SJCRH30 (cell line): ENCODE data around the gene ANKK1. TPM values are rescaled to one million over a fixed set of nuclear protein-coding genes. Genes with fewer than 3 reads are reported as not detected.

Experiments
- DNase-seq, 2 experiments: peaks; one replicate each; pipeline ENCODE4 v3.0.0-alpha.2; 2015 to 2020
- H3K27ac ChIP-seq: fragments of 250-450 bp; sonication (Bioruptor Pico); 2 replicates; pipeline ENCODE4 v1.5.1; 2020; ENCODE audit warnings: mild to moderate bottlenecking, moderate library complexity
- H3K27me3 ChIP-seq: fragments of 250-450 bp; sonication (Bioruptor Pico); 2 replicates; pipeline ENCODE4 v1.5.1; 2020; ENCODE audit warnings: mild to moderate bottlenecking, moderate library complexity
- H3K36me3 ChIP-seq: fragments of 250-450 bp; sonication (Bioruptor Pico); 2 replicates; pipeline ENCODE4 v1.5.1; 2020; ENCODE audit warnings: mild to moderate bottlenecking, moderate library complexity
- H3K4me1 ChIP-seq: fragments of 250-450 bp; sonication (Bioruptor Pico); 2 replicates; pipeline ENCODE4 v1.5.1; 2020; ENCODE audit warnings: mild to moderate bottlenecking, moderate library complexity
- H3K4me3 ChIP-seq: fragments of 250-450 bp; sonication (Bioruptor Pico); 2 replicates; pipeline ENCODE4 v1.5.1; 2020; ENCODE audit warnings: mild to moderate bottlenecking, moderate library complexity
- H3K9me3 ChIP-seq: fragments of 250-450 bp; sonication (Bioruptor Pico); replicated peaks from 2 replicates; pipeline ENCODE4 v1.5.1; 2020; ENCODE audit warnings: mild to moderate bottlenecking, moderate library complexity
- total RNA-seq: library from RNA; depleted of rRNA; stranded (reverse); fragments of >200 nt; shearing (Covaris generic); gene quantifications from 2 replicates; pipeline ENCODE4 v1.2.3, GENCODE V29; 2014

ANKK1 gene
- total RNA-seq, 1 experiment from 2014 or later = not detected

DNA sequence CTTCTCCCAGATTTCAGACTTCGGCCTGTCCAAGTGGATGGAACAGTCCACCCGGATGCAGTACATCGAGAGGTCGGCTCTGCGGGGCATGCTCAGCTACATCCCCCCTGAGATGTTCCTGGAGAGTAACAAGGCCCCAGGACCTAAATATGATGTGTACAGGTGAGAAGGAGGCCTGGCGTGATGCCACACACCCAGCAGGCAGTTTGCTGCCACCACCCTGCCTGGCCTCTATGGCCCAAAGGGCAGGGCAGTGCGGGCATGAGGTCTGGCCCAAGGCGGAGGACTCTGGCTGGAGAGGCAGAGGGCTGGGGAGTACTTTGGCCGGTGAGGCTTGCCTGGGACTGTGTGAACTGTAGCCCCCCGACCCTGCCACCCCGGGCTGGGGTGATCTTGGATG, 7.3 kb downstream of the ANKK1 start:
- H3K4me3 ChIP-seq = no peak overlapping the region
- DNase-seq = no peak
- H3K27ac ChIP-seq = no peak overlapping the region
- no peaks in the 10 kb centered on the region for H3K9me3 ChIP-seq
- H3K36me3 ChIP-seq = no peaks in the 10 kb centered on the region
- no peaks in the 10 kb centered on the region for H3K27me3 ChIP-seq
- H3K4me1 ChIP-seq = no peaks in the 10 kb centered on the region

DNA sequence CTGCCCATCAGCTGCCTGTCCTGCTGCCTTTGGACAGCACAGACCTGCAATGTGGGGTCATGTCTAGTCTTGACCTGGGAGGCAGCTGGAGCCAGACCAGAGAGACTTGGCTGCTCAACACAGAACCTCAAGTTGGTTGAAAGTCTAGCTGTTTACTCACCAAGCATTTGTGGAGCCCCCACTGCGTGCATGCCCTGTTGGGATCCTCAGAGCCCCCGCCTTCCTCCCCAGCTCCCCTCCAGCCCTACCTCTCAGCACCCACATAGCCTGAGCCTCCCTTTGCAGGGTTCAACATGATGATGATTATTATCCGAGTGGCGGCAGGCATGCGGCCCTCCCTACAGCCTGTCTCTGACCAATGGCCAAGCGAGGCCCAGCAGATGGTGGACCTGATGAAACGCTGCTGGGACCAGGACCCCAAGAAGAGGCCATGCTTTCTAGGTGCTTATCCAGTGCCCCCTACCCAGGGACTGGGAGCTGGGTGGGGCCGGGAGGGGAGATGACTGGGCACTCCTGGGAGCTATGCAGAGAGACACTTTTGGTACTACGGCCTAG, 8.3 kb downstream of the ANKK1 start:
- H3K36me3 ChIP-seq = no peaks in the 10 kb centered on the region
- no peaks in the 10 kb centered on the region for H3K4me1 ChIP-seq
- H3K9me3 ChIP-seq = no peaks in the 10 kb centered on the region
- no peak overlapping the region for H3K27ac ChIP-seq
- no peaks in the 10 kb centered on the region for H3K27me3 ChIP-seq
- DNase-seq = no peak
- no peak overlapping the region for H3K4me3 ChIP-seq

DNA sequence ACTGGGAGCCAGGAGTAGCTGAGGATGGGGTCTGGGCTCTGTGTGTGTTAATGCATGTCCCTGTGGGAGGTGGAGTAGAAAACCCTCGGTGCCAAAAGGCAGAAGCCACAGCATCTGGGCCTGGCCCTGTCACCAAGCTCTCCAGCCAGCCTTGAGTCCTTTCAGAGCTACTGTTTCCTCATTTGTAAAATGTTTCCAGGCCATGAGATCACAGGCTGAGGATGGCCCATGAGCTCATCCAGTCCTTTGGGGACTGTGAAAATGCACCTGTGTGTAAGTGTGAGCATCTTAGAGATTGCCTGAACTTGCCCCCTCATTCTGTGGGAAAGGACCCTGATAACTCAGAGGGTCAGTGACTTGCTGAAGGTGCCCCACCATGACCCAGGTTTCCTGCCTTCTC, 9.1 kb downstream of the ANKK1 start:
- Histone ChIP-seq H3K9me3 (no peaks in the 10 kb centered on the region), H3K27ac (no peak overlapping the region), H3K4me1 (no peaks in the 10 kb centered on the region), H3K4me3 (no peak overlapping the region), H3K27me3 (no peaks in the 10 kb centered on the region), H3K36me3 (no peaks in the 10 kb centered on the region)
- DNase-seq = no peak

DNA sequence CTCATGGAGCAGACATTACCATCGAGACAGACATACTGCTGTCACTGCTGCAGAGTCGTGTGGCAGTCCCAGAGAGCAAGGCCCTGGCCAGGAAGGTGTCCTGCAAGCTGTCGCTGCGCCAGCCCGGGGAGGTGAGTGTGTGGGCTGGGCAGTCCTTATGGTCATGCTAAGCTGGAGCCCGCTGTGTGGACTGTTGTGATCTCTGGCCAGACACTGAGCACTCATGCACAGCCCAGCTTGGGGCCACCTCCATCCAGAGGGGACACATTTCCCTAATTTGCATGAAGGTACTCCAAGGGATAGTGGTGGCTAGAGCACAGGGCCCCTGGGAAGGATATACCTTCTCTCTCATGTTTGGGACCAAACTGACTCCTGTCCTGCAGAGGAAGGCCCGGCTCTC, 9.6 kb downstream of the ANKK1 start:
- H3K36me3 ChIP-seq = no peaks in the 10 kb centered on the region
- H3K27ac ChIP-seq = no peak overlapping the region
- no peaks in the 10 kb centered on the region for H3K27me3 ChIP-seq
- DNase-seq = no peak
- H3K4me1 ChIP-seq = no peaks in the 10 kb centered on the region
- H3K9me3 ChIP-seq = no peaks in the 10 kb centered on the region
- no peak overlapping the region for H3K4me3 ChIP-seq

DNA sequence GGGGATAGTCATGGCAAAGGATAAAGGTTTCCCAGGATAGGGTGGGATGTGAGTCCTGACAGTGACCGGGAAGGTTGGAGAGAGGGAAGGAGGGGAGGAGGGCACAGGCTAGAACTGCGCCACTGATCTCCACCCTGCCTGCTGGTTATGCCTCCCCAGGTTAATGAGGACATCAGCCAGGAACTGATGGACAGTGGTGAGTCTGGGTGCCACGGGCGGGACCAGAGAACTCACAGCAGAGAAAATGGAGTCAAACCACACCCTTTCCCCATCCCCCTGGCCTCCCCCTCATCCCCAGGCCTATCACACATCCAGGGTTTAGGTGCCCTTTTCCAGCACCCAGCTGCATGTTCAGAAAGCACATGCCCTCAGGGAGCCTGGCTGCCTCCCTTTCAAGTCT, 10.2 kb downstream of the ANKK1 start:
- H3K36me3 ChIP-seq = no peaks in the 10 kb centered on the region
- H3K4me3 ChIP-seq = no peak overlapping the region

DNA sequence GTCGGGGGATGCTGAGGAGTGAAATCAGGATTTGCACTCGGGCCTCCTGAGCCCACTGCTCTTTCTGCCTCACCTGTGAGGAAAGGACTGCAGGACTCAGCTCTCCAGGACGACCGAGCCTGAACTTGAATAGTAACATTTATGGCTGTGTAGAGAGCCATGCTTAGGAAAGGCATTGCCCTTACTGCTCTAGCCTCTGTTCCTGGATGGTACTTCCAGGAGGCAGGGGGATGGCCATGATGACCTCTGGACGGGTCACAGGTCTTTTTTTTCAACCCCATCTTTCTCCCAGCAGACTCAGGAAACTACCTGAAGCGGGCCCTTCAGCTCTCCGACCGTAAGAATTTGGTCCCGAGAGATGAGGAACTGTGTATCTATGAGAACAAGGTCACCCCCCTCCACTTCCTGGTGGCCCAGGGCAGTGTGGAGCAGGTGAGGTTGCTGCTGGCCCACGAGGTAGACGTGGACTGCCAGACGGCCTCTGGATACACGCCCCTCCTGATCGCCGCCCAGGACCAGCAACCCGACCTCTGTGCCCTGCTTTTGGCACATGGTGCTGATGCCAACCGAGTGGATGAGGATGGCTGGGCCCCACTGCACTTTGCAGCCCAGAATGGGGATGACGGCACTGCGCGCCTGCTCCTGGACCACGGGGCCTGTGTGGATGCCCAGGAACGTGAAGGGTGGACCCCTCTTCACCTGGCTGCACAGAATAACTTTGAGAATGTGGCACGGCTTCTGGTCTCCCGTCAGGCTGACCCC, 11.3 kb downstream of the ANKK1 start:
- no peak overlapping the region for H3K4me3 ChIP-seq
- H3K27ac ChIP-seq = no peak overlapping the region
- no peaks in the 10 kb centered on the region for H3K36me3 ChIP-seq
- DNase-seq = no peak
- no peaks in the 10 kb centered on the region for H3K27me3 ChIP-seq
- H3K4me1 ChIP-seq = no peaks in the 10 kb centered on the region
- no peaks in the 10 kb centered on the region for H3K9me3 ChIP-seq

More for the DNA sequence above, 10.2 kb downstream of the ANKK1 start:
- no peak for DNase-seq
- H3K9me3 ChIP-seq = no peaks in the 10 kb centered on the region
- H3K27ac ChIP-seq = no peak overlapping the region
- no peaks in the 10 kb centered on the region for H3K4me1 ChIP-seq
- H3K27me3 ChIP-seq = no peaks in the 10 kb centered on the region

DNA sequence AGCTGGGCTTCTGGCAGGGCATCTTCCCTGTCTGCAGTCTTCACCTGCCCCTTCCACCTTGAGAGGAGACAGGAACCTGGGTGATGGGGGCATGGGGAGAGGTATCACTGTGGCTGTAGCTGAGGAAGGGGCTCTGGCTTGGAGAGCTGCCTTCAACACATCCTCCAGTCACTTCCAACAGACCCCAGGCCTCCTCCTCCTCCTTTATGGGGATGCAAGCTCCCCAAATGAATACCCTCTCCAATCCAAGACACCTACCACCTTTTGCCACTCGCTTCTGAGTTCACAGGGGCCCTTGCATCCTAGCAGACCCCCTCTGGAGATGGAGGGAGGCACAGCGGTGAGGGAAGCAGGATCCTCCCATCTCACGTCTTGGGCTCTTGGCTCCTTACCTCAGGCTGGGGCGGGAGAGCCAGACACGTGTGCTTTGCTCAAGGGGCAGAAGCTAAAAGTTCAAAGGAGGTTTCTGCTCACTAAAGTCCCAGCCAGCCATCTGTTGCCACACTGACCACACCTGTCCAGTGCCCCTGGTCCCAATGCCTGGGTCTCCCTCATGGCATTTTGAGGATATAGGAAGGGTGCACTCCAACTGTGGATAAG, 13.2 kb downstream of the ANKK1 start:
- Histone ChIP-seq H3K4me1 (no peaks in the 10 kb centered on the region), H3K4me3 (no peak overlapping the region), H3K36me3 (no peaks in the 10 kb centered on the region), H3K9me3 (no peaks in the 10 kb centered on the region), H3K27ac (no peak overlapping the region), H3K27me3 (no peaks in the 10 kb centered on the region)
- no peak for DNase-seq

DNA sequence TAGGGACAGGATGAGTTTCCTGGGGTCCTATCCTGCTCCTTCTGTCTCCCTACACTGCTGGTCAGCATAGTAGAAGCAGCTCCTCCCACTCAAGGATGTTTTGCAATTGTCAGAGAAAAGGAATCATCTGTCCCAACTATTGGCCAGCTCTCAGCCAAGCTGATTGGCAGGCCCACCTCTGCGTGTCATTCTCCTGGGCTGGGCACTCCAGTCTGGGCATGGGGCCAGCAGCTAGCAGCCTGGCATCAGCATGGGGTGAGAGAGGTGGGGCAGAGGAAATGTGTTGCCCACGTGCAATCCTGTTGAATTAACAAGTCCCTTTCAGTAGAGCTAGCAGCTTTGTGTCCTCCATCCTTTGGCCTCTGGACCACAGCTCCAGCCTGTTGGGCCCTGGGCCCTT, 14.1 kb downstream of the ANKK1 start:
- Histone ChIP-seq H3K36me3 (no peaks in the 10 kb centered on the region), H3K4me3 (no peak overlapping the region), H3K27me3 (no peaks in the 10 kb centered on the region), H3K9me3 (no peaks in the 10 kb centered on the region), H3K27ac (no peak overlapping the region), H3K4me1 (no peaks in the 10 kb centered on the region)
- DNase-seq = no peak

DNA sequence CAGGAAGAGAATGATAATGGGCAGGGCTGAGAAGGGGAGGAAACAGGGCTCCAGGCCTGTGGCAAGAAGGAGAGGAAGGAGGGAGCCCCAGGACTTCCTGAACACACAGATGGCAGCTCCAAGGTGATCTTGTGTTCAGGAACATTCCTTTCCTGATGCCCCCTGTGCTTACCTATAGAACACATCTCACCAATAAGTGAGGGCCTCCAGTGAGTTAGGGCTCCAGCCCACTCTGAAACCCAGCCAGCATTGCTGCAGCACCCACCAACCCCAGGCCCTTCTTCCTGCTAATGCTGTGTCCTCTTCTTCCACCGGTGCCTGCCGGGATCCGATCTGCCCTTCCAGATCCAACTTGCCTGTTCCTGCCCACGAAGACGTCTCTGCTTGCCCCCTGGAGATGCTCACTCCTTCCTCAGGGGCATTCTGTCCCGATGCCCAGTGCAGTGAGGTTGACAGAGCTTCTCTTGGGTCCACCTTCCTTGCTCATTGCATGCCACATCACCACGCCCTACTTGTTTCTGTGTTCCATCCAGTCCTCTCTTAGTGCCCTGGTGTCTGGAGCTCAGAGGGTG, 17.4 kb downstream of the ANKK1 start:
- Histone ChIP-seq H3K9me3 (no peaks in the 10 kb centered on the region), H3K4me3 (no peak overlapping the region), H3K4me1 (no peaks in the 10 kb centered on the region), H3K27ac (no peak overlapping the region), H3K36me3 (no peaks in the 10 kb centered on the region), H3K27me3 (no peaks in the 10 kb centered on the region)
- no peak for DNase-seq

DNA sequence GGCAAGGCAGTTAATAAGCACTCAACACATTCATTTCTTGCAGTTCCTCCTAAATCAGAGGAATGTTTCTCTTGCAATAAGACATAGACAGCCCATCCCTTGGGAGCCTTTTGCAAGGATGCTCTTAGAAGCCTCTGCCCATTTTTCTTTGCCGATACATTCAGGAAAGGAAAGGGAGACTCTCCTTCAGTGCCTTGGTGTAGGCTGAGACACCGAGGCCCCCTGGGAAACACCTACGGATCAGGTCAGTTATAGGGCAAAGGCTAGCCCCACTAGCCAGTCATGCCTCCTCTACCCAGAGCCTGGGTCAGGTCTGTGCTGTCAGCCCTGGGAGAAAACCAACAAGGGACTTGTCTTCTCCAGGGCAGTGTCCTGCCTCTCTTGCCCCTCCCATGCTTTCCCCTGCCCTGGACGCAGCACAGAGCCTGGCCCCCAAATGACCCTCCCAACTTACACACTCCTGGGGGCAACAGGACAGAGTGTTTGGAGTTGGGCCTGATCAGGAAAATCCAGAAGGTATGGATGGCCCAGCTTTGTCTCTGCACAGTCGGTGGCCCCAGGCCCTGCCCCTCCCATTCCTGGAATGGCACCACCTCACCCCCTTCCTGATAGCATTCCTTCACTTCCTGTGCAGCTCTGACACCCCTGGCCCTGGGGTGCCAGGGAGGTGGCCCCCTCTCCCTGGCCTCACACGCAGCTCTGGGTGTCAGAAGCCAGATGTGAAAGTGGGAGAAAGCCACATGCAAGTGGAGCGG, 18.3 kb downstream of the ANKK1 start:
- DNase-seq = no peak
- Histone ChIP-seq H3K9me3 (no peaks in the 10 kb centered on the region), H3K4me1 (no peaks in the 10 kb centered on the region), H3K27ac (no peak overlapping the region), H3K36me3 (no peaks in the 10 kb centered on the region), H3K4me3 (no peak overlapping the region), H3K27me3 (no peaks in the 10 kb centered on the region)

DNA sequence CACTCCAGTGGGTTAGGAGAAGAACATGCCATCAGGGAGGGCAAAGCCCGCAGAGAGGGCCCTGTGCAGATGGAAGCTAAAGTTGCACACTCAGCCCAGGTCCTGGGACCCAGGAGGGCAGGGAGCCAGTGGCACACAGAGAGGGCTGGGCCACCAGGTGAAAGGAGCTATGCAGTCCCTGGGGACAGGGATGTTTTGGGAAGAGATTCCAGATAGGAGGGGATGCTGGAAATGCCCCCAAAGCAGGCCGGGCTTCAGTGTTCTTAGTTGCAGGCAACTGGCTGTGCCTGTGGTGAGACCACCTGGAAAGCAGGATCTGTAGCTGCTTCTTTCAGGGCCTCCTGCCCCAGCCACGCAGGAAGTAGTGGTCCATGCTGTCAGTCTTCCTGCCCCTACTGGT, 19.6 kb downstream of the ANKK1 start:
- Histone ChIP-seq H3K27ac (no peak overlapping the region), H3K9me3 (no peaks in the 10 kb centered on the region), H3K27me3 (no peaks in the 10 kb centered on the region), H3K4me3 (no peak overlapping the region), H3K36me3 (no peaks in the 10 kb centered on the region), H3K4me1 (no peaks in the 10 kb centered on the region)
- no peak for DNase-seq

DNA sequence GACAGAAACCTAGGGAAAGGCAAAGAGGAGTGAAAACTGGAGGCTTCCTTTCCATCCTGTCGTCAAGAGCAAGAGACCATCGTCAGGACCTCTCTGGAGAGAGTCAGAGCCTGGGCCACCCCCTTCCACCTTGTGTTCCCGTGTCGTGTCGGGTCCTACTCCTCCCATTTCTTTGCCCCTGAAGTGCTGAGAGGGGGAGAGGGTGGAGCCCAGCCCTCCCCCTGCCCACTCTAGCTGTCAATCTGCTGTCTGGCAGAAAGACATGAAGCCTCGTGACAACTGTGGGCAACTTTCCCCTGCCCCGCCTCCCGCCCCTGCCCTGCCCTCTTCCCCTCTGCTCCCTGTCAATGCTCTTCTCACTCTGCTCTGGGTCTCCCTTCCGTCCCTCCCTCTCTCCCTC, 20.6 kb downstream of the ANKK1 start:
- Histone ChIP-seq H3K9me3 (no peaks in the 10 kb centered on the region), H3K27me3 (no peaks in the 10 kb centered on the region), H3K4me1 (no peaks in the 10 kb centered on the region), H3K27ac (no peak overlapping the region), H3K4me3 (no peak overlapping the region), H3K36me3 (no peaks in the 10 kb centered on the region)
- DNase-seq = no peak

DNA sequence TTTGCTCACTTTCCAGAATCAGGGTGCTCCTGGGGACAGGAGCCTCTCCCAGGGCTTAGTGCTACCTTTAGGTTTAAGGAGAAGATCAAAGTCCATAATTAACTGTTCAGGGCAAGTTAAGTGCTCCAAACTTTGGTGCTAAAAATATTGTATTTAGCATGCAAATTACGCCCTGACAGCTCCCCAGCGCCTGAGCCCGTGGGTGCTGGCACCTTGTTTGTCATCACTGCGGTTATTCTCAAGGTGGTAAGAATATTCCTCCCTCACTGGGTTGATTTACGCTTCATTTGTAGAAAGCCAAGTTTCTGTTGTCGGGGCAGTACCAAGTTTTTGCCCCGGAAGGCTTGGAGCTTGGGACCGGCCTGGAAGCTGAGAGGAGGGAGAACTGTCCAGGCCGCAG, 21.3 kb downstream of the ANKK1 start:
- no peak for DNase-seq
- Histone ChIP-seq H3K27me3 (no peaks in the 10 kb centered on the region), H3K36me3 (no peaks in the 10 kb centered on the region), H3K4me1 (no peaks in the 10 kb centered on the region), H3K4me3 (no peak overlapping the region), H3K9me3 (no peaks in the 10 kb centered on the region), H3K27ac (no peak overlapping the region)

DNA sequence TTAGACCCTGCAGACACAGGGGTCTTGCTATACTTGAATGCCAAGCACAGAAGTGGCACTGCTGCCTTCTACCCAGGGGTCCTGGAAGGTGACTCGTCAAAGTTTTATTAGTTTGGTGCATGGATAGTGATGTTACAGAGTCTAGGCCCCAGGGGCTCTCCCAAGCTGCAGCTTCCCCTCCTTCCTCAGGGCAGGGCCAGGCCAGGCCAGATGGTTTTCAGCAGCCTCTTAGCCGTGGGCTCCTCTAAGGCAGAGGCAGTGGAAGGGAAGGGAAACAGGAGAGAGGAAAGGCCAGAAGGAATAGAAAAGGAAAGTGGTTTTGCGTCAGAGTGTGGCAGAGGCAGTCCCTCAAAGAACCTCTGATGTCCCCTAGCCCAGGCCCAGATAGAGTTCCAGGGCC, 21.9 kb downstream of the ANKK1 start:
- Histone ChIP-seq H3K4me1 (no peaks in the 10 kb centered on the region), H3K27ac (no peak overlapping the region), H3K4me3 (no peak overlapping the region), H3K9me3 (no peaks in the 10 kb centered on the region), H3K36me3 (no peaks in the 10 kb centered on the region), H3K27me3 (no peaks in the 10 kb centered on the region)
- no peak for DNase-seq
